Stimulated activated CD4-positive, alpha-beta T cell treated with anti-CD3 and anti-CD28 coated beads, Interleukin-15, amount 100 ng/mL, for 48 hours (primary cell): ENCODE measurements around the gene YAF2.
"Not testable (repeated sequence)": the region's sequence is repeated elsewhere in the genome, so short reads cannot be mapped to it uniquely, and the experiment has no call there.

Experiments
- DNase-seq, 2 donors: peaks; one replicate each; pipeline ENCODE4 v3.0.0-alpha.2; 2020; ENCODE audit warnings: low read depth in 2 of 2

YAF2 gene

GRCh38 chr12:42255221-42255865 lies 17.3 kb upstream of the YAF2 start:
- DNase-seq, result no peak

GRCh38 chr12:42252645-42253044 lies 14.6 kb upstream of the YAF2 start:
- DNase-seq, result not testable (repeated sequence)

GRCh38 chr12:42249033-42249432 lies 11.0 kb upstream of the YAF2 start:
- not testable (repeated sequence) for DNase-seq

GRCh38 chr12:42240131-42240750 lies 2.2 kb upstream of the YAF2 start:
- DNase-seq, result no peak

GRCh38 chr12:42237853-42238239 lies 202 bp downstream of the YAF2 start:
- no peak for DNase-seq

GRCh38 chr12:42237052-42237852 lies 796 bp downstream of the YAF2 start:
- DNase-seq, result peak; percentile 58 to 59

- no peak for DNase-seq
These were observed 2.0 kb downstream of the YAF2 start for GRCh38 chr12:42236017-42236416.

GRCh38 chr12:42235426-42235825 lies 2.6 kb downstream of the YAF2 start:
- no peak for DNase-seq

GRCh38 chr12:42234970-42235369 lies 3.1 kb downstream of the YAF2 start:
- DNase-seq, result no peak

- DNase-seq, result not testable (repeated sequence)
These were observed 10.5 kb downstream of the YAF2 start for GRCh38 chr12:42227525-42227924.

GRCh38 chr12:42224501-42224900 lies 13.5 kb downstream of the YAF2 start:
- not testable (repeated sequence) for DNase-seq

- no peak for DNase-seq
These were observed 15.3 kb downstream of the YAF2 start for GRCh38 chr12:42222724-42223123.

- DNase-seq, result no peak
These were observed 16.3 kb downstream of the YAF2 start for GRCh38 chr12:42221726-42222125.

GRCh38 chr12:42217656-42218055 lies 20.4 kb downstream of the YAF2 start:
- no peak for DNase-seq

GRCh38 chr12:42216737-42217136 lies 21.3 kb downstream of the YAF2 start:
- no peak for DNase-seq

- not testable (repeated sequence) for DNase-seq
These were observed 22.3 kb downstream of the YAF2 start for GRCh38 chr12:42215759-42216158.

GRCh38 chr12:42213954-42214426 lies 24.1 kb downstream of the YAF2 start:
- no peak for DNase-seq

GRCh38 chr12:42213023-42213422 lies 25.0 kb downstream of the YAF2 start:
- DNase-seq, result no peak

- no peak for DNase-seq
These were observed 29.5 kb downstream of the YAF2 start for GRCh38 chr12:42208574-42208973.

GRCh38 chr12:42204819-42205218 lies 33.2 kb downstream of the YAF2 start:
- DNase-seq, result no peak

GRCh38 chr12:42204362-42204761 lies 33.7 kb downstream of the YAF2 start:
- DNase-seq, result no peak

GRCh38 chr12:42201063-42201462 lies 37.0 kb downstream of the YAF2 start:
- DNase-seq, result no peak

- no peak for DNase-seq
These were observed 39.0 kb downstream of the YAF2 start for GRCh38 chr12:42199007-42199406.
